ENCODE measurements around the gene RAB27A.
"Not testable (repeated sequence)": the region's sequence is repeated elsewhere in the genome, so short reads cannot be mapped to it uniquely, and the experiment has no call there.

RAB27A gene

DNA sequence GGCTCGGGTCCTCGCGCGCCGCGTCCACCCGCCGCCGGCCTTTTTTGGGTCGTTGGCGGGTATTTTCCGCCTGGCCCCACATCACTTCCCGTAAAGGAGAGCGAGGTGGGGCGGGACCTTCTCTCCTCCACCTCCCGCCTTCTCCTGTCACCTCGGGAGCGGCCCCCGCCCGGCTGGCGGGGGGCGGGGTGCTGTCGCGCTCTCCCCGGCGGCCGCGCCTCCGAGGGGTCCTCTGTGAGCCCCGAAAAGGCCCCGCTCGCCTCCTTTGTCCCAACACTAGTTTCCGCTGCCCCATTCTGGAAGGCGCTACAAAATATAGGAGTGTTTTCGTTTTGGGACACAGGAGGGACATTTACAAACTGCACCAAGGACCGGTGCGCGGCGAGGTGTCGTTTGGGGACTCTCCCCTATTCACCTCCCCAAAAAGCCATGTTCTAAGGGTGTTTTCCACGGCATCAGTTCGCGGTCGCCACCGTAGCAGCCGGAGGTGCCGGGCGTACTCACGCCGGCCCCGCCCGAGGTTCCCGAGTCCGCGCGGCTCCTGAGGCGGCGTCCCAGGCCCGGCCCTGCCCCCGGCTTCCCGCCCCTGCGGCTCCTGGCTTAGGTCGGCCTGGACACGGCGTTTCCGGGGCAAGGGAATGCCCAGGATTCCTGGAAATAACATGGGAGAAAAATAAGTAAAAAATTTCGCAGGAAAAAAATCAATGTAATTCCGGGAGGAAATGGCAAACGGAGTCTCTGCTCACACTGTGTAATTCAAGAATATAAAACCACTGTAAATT lies at the start of gene RAB27A:
TSS of gene RAB27A (minus strand) at position 68 of the 782 bp plus-strand sequence. CDS start 54,879 bp downstream, outside the sequence.
- peak; percentile 58 for DNase-seq (ENCODE audit: low read depth)

DNA sequence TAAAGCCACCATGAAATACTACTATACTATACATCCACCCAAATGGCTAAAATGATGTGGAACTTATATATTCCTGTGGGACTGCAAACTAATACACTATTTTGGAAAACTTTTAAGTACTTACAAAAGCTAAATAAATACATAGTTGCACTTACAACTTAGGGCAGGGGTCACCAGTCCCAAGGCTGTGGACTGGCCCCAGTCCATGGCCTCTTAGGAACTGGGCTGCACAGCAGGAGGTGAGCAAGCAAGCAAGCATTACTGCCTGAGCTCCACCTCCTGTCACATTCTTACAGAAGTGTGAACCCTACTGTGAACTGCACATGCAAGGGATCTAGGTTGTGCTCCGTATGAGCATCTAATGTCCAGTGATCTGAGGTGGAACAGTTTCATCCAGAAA lies 47.5 kb upstream of the RAB27A start:
- no peak for DNase-seq (ENCODE audit: low read depth)

DNA sequence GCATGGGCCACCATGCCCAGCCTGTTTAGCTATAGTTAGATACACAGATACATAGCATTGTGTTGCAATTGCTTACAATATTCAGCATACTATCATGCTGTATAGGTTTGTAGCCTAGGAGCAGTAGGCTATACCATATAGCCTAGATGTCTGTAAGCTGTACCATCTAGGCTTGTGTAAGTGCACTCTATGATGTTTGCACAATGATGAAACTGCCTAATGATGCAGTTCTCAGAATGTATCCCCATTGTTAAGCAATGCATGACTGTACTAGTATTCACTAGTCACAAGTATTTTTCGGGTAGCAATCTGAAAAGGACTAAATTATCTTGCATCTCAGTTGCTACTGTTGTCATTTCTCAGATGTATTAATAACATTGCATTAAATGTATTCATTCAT lies 45.4 kb upstream of the RAB27A start:
- DNase-seq (ENCODE audit: low read depth): no peak

DNA sequence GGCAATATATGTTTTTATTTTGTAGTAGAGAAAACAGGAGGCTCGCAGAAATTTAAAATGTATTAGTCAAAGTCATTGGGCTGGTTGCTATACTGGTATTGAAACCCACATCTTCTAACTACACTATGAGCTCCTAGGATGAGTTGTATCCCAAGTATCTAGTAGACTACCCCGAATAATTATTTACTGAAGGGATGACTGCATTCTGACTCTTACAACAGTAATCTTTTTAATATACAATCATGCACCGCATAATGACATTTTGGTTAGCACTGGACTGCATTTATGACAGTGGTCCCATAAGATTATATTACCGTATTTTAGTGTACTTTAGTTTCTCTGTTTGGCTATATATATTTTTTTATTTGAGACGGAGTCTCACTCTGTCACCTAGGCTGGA lies 44.8 kb upstream of the RAB27A start:
- DNase-seq (ENCODE audit: low read depth): no peak

DNA sequence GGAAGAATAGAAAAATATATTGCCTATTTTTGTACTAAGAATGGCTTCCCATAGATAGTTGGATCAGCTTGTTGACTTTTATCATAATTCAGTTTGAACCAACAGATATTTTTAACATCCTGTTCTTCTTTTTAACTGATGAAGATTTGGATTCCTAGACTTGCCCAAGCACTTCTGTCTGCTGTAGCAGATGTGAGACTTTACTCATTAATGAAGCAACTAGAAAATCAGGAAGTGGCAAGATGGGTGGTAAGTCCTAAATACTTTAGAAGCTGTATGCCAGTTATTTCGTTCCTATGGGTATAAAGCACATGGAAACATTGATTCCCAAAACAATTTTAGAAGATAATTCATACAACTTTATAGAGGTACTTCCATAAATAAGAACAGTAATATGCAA lies 37.8 kb upstream of the RAB27A start:
- no peak for DNase-seq (ENCODE audit: low read depth)

DNA sequence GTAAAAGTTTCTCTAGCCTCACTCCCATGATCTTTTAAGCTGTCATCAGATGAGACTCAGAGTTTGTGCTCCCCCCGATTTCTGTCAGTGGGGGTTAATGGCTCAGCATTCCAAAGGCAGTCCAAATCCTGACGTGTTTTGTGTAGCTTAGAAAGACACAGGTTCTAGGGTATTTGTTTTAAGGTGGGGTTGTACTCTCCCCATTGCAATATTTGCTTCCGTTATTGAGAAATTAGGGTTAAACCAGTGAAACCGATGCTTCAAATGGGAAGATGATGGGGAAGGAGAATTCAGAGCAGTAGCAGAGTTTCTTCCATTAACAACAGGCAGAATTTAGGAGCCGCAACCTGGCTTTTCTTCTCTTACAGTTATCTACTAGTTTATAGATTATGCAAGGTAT lies 32.9 kb upstream of the RAB27A start:
- DNase-seq (ENCODE audit: low read depth): no peak

DNA sequence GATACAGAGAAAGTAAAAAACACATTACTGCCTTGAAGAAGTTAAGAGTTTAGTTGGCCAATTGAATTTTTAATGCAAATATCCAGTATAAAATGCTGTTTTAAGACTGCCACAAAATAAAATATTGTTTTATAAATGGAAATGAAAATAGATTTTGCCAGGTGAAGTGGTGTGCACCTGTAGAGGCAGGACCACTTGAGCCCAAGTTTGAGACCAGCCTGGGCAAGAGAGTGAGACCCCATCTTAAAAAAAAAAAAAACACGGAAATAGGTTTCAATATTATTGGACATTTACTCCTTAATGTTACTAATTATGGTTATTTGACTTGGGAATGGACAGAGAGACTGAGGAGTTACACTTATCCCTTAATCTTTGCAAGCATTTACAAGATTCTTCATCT lies 31.4 kb upstream of the RAB27A start:
- no peak for DNase-seq (ENCODE audit: low read depth)

DNA sequence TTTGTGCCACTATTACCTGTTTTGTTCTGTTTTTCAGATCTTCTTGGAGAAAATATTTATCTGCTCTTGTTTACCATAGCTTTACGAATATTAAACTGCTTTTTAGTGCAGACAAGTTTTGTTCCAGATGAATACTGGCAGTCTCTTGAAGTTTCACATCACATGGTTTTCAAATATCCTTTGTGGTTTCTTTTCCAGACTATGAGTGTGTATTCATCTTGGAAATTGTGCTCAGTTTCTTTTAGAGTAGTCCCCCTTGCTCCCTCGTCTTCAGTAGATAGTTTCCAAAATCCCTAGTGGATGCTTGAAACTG lies 30.6 kb upstream of the RAB27A start:
- DNase-seq (ENCODE audit: low read depth): no peak

DNA sequence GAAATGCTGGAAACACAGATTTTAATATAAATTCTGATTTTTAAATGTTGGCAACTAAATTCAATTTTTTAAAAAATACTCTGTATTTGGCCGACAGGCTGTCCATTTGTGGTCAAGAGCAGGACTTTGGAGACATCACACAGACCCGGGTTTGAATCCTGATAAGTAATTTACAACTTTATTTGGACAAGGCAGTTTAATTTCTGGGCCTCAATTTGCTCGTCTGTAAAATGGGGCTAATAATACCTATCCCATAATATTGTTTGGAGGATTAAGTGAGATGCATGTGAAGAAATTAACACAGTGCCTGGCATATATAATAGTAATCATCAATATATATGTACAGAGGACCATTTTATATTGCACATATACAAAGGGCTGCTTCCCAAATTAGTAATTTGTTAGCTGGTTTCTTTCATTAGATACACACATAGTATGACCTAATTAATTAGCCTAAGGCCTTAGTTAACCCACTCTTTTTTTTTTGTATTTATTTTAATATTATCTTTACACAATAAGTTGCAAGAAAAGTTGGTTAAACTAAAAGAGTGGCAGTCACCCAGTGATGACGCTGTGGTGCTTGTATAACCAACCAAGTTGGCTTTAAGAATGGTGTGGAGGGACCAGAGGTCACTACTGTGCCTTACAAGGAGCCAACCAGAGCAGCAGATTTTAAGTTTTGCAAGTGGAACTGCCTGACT lies 30.1 kb upstream of the RAB27A start:
- DNase-seq (ENCODE audit: low read depth): no peak

DNA sequence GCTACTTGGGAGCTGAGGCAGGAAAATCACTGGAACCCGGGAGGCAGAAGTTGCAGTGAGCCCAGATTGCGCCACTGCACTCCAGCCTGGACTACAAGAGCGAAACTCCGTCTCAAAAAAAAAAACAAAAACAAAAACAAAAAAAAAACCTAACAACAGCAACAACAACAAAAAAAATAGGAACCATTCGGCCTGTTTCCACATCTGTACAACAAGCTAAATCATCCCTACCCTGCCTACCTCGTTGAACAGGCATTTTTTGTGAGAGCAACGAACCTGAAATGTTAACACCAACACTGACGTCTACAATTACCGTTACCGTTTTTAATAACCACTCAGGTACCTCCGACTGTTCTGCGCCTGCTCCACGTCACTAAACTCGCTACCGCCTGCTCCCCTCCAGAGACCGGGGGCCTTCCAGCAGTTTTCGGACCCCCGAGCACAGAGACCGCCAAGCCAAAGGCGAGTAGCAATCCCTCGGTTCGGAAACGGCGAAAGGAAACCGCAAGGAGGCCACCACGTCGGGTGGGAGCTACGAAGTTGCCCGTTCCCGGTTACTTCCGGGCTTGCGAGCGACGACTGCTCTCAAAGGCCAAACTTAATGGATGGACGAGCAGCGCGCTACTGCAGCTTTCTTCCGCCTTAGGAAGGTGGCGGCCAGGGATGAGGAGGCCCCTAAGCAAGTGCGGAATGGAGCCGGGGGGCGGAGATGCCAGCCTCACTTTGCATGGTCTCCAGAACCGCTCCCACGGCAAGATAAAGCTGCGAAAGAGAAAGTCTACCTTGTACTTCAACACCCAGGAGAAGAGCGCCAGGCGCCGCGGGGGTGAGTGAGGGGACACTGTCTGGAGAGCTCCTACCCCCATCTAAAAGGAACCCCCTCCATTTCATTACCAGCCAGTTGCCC lies 29.2 kb upstream of the RAB27A start, which contains the start of the genes PIGB and PIGBOS1:
TSS of gene PIGB (plus strand) at position 635 of the 907 bp plus-strand sequence. CDS start at position 664, 29 bp downstream.
TSS of gene PIGBOS1 (minus strand) at position 536 of the 907 bp plus-strand sequence. CDS start 1,331 bp downstream, outside the sequence.
- peak; percentile 59 for DNase-seq (ENCODE audit: low read depth)

DNA sequence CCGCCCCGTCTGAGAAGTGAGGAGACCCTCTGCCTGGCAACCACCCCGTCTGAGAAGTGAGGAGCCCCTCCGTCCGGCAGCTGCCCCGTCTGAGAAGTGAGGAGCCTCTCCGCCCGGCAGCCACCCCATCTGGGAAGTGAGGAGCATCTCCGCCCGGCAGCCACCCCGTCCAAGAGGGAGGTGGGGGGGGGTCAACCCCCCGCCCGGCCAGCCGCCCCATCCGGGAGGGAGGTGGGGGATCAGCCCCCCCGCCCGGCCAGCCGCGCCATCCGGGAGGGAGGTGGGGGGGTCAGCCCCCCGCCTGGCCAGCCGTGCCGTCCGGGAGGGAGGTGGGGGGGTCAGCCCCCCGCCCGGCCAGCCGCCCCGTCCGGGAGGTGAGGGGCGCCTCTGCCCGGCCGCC lies 13.2 kb upstream of the RAB27A start:
- DNase-seq (ENCODE audit: low read depth): not testable (repeated sequence)

DNA sequence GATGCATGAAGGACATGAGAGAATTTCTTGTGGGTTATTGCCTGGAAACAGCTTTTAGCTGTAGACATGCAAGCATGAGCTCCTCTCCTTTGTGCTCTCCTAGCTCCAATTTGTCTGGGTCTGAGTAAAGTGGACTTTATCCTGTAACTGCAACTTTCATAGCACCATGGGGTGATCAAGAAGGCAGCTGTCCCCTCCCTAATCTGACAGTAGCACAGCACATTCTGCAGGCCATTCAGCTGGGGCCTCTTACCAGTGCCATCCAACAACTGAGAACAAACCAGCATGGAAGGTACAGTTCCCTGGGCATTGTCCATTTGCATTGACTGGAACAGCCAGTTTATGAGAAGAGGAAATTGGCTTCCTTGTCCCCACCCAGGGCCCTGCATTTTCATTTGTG lies 7.7 kb upstream of the RAB27A start:
- DNase-seq (ENCODE audit: low read depth): no peak

DNA sequence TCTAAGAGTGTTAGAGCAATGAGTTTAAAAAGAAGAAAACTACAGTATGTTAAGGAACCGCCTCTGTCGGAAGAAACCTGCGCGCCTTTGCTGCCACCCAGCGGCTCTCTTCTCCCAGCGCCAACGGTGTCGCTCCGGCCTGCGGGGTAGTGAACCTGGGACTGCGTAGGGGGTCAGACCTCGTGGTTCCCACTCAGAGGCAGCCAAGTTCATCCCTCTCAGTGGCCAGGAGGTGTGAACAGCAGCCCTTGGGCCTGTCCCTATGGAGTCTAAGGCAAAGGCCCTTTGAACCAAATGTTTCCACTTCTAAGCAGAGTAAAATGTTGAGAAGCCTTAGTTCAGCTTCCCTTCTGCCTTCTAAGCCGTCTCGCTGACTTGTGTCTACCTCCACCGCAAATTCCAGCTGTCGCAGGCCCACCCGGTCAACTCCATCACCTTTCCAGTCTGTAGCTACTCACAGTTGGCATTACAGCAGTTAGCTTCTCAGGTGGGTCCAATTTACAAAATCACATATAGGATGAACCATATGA lies 980 bp upstream of the RAB27A start:
- DNase-seq (ENCODE audit: low read depth): peak; percentile 73

DNA sequence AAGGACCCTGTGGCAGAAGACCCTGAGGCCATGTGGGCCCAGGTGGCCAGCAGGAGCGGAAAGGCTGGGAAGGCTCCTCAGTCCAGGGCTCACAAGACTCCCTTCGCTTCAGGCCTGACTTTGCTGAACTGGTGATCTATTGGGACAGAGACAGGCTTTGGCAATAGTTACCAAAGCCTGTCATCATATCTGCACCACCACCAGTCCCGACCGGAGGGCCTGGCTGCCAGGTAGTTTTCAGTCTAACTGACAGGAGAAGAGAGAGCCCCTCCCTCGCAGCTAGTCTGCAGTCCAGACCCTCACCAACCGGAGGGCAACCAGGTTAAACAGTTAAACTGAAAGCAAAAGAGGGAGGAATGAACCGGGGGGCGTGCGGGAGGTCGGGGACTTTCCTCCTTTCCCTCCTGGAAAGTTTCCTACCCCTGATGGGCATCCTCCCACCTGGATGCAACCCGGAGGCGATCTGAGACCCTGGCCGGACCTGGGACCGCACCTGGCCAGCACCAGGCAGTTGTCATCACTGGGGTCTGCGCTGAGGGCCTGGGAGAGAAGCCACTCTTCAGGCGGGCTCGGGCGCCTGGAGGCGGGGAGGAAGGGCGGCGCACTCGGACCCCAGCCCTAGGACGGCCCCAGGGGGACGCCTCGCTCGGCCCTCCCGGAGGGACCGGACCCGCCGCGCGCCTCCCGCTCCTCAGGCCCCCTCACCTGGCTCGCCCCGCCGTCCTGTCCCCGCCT lies 435 bp downstream of the RAB27A start:
- no peak for DNase-seq (ENCODE audit: low read depth)

DNA sequence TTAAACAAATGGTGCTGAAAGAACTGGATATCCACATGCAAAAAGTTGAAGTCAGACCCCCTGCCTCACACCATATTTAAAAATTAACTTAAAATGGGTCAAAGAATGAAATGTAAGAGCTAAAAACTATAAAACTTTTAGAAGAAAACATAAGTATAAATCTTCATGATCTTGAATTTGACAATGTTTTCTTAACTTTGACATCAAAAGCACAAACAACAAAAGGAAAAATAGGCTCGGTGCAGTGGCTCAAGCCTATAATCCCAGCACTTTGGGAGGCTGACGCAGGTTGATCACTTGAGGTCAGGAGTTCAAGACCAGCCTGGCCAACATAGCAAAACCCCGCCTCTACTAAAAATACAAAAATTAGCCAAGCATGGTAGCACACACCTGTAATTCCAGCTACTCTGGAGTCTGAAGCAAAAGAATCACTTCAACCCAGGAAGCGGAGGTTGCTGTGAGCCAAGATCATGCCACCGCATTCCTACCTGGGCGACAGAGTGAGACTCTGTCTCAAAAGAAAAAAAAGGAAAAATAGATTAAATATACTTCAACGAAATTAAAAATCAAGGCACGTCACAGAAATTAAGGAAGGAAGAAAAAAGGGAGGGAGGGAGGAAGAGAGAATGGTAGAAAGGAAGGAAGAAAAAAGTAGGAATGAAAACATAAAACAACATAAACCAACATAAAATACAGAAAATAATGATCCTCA lies 1.5 kb downstream of the RAB27A start:
- DNase-seq (ENCODE audit: low read depth): no peak

DNA sequence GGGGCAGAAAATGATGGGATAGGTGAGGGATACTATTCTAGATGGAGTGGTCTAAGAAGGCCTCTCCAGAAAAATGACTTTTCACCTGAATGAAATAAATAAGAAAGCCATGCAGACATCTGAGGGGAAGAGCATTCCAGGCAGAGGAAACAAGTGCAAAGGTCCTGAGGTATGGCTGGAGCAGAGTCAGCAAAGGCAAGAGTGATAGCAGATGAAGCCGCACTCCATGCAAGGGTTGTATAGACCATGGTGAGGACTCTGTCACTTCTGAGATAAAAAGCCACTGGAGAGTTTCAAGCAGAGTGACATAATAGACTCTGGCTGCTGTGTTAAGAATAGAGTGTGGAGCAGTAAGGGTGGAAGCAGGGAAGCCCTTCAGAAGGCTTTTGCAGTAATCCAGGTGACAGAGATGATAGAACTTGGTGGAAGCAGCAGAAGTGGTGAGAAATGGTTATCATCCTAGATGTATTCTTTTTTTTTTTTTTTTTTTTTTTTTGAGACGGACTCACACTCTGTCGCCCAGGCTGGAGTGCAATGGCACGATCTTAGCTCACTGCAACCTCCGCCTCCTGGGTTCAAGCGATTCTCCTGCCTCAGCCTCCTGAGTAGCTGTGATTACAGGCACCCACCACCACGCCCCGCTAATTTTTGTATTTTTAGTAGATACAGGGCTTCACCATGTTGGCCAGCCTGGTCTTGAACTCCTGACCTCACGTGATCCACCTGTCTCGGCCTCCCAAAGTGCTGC lies 3.0 kb downstream of the RAB27A start:
- DNase-seq (ENCODE audit: low read depth): not testable (repeated sequence)

DNA sequence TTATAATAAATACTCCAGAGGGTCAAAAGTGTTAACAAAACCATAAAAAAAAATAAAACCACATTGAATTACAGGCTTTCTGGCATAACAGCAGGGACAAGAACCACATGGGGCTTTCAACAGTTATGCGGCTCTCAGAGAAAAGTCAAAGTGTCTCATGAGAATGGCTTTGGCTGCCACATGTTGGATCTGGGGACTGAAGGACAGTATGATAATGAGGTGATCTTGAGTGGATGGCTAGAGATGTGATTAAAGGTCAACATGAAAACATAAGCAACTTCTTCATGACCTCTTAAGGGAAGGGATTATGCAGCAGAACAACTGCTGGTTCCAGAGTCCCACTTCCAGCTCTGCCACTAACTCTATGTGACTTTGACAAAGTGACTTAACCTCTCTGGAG lies 5.2 kb downstream of the RAB27A start:
- no peak for DNase-seq (ENCODE audit: low read depth)

DNA sequence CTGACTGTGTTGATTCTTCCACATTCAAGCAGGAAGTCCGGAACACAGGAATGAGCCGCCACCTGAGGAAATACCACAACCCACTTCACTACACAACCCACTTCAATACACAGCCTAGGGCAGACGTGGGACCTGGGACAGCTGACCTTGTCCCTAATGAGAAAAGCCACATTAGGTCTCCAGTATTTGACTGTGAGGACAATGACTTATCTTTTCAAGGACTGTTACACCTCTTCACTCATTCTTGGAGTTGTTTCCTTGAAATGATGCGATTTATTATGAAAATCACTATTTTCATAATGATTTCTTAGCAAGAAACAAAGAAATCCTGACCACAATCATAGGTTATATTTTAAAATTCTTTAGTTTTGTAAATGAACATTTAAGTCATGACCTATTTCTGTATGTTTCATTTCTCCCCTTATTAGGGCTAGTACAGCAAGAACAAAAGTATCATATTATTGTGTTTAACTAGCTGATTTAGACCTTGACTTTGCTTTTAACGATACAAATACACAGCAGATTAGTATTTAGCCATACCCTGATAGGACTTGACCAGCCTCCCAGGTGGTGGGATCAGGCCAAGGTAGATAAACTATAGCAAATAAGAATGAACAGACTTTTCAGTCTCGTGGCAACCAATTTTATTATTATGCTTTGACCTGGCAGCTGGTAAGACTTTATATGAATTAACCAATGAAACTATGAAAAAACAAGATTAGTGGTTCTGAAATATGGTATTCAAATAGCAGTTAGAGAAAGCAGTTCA lies 6.0 kb downstream of the RAB27A start:
- no peak for DNase-seq (ENCODE audit: low read depth)

DNA sequence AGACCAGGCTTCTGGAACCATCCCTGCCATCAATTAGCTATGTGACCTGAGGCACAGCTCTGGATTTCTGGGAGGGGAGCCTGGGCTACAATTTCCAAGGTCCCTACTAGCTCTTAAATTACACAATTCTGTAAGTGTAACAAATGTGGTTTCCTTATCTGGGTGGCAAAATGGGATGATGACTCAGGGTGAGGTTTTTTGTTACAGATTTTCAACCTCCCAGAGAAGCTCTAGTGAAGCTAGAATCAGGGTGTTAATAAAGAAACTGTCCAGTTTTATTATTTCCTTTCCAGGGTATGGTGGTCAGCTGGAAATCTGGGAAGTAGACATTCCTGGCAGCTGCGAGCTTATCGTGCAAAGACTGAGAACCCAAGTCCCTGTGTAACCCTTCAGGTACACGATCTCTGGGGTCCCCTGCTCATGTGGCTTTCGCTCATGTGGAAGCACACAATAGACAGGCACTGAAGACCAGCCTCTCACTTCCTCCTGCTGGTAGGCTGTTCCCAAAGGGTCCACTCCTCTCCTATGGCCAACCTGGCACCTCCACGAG lies 7.3 kb downstream of the RAB27A start:
- DNase-seq (ENCODE audit: low read depth): no peak

All from stimulated activated CD8-positive, alpha-beta memory T cell treated with anti-CD3 and anti-CD28 coated beads, Interleukin-7, amount 100 ng/mL, for 24 hours (primary cell).